Natural killer cell (primary cell): ENCODE measurements around the gene ADGB. TPM values are rescaled to one million over a fixed set of nuclear protein-coding genes. Genes with fewer than 3 reads are reported as not detected.
"Not testable (repeated sequence)": the region's sequence is repeated elsewhere in the genome, so short reads cannot be mapped to it uniquely, and the experiment has no call there.

Experiments used
- ATAC-seq, 3 donors: fragments of 150-1000 bp in 2 of 3; fragments of 200-7000 bp in 1 of 3; cut with Tn5 transposase; 1 replicate in 1 of 3; 2 replicates in 2 of 3; pipeline ENCODE4 v1.10.0; 2021; ENCODE audit warnings: mild to moderate bottlenecking in 2 of 3, moderate library complexity in 2 of 3
- DNase-seq, 2 donors: peaks; one replicate each; pipeline versions ENCODE4 v3.0.0 to v3.0.0-alpha.2; 2013 to 2021; ENCODE audit warnings: mixed read lengths in 1 of 2
- H3K27ac ChIP-seq: one replicate; pipeline ENCODE4 v1.5.1; 2013; ENCODE audit warnings: mild to moderate bottlenecking, low read length
- H3K27me3 ChIP-seq: one replicate; pipeline ENCODE4 v1.6.1; 2013; ENCODE audit warnings: low read length; ENCODE audit not compliant: control insufficient read depth, insufficient read depth
- H3K36me3 ChIP-seq: one replicate; pipeline ENCODE4 v1.6.1; 2013; ENCODE audit warnings: low read length; ENCODE audit not compliant: control insufficient read depth, insufficient read depth
- H3K4me1 ChIP-seq: one replicate; pipeline ENCODE4 v1.6.1; 2013; ENCODE audit warnings: low read length; ENCODE audit not compliant: control insufficient read depth, insufficient read depth
- H3K4me3 ChIP-seq: one replicate; pipeline ENCODE4 v1.5.1; 2013; ENCODE audit warnings: low read length
- H3K9me3 ChIP-seq: one replicate; pipeline ENCODE4 v1.6.1; 2013; ENCODE audit warnings: low read length; ENCODE audit not compliant: control insufficient read depth, insufficient read depth
- H3K27ac Mint-ChIP-seq, 2 donors: one replicate each; pipeline ENCODE4 v1.8.0; 2022; ENCODE audit warnings: mild to moderate bottlenecking in 2 of 2, mixed read lengths in 2 of 2, moderate library complexity in 1 of 2
- H3K27me3 Mint-ChIP-seq, 2 donors: one replicate each; pipeline ENCODE4 v1.8.0; 2022; ENCODE audit warnings: low read depth in 2 of 2, mixed read lengths in 2 of 2
- H3K36me3 Mint-ChIP-seq: one replicate; pipeline ENCODE4 v1.8.0; 2022; ENCODE audit warnings: mixed read lengths
- H3K4me1 Mint-ChIP-seq, 2 donors: one replicate each; pipeline ENCODE4 v1.8.0; 2022; ENCODE audit warnings: mixed read lengths in 2 of 2
- H3K4me3 Mint-ChIP-seq: one replicate; pipeline ENCODE4 v1.8.0; 2022; ENCODE audit warnings: mild to moderate bottlenecking, moderate library complexity, mixed read lengths
- H3K9me3 Mint-ChIP-seq, 2 donors: one replicate each; pipeline ENCODE4 v1.8.0; 2022; ENCODE audit warnings: mixed read lengths in 2 of 2
- CTCF ChIP-seq: fragments of 200-600 bp; IDR thresholded peaks from one replicate; pipeline ENCODE4 v1.8.0; 2022; ENCODE audit warnings: antibody characterized with exemption
- WGBS: methylation state at CpG from one replicate; pipeline ENCODE4 v1.1.7; 2013; ENCODE audit warnings: missing lambda C conversion rate; ENCODE audit not compliant: insufficient coverage; 5-methylcytosine and 5-hydroxymethylcytosine counted together
- intact Hi-C: fragments of 100-400 bp; cut with micrococcal nuclease; formaldehyde crosslinking; loops from one replicate; pipeline ENCODE4 v1.14.2; 2022
- total RNA-seq, 4 donors: library from RNA; stranded (reverse); fragments of 120-200 nt in 1 of 4; gene quantifications; one replicate each; pipeline versions ENCODE4 v1.2.3 to v1.2.4, GENCODE V29; 2013 to 2022

Gene ADGB
- total RNA-seq, 3 donors from 2014 or later (not counting 1 experiment from before 2014, with no cell fraction given): not detected

- Mint-ChIP-seq H3K27me3 (no peaks in the 10 kb centered on the region), H3K4me3 (no peak overlapping the region), H3K27ac (no peak overlapping the region), H3K4me1 (no peaks in the 10 kb centered on the region), H3K36me3 (no peaks in the 10 kb centered on the region), H3K9me3 (peaks cover 3 to 7% of the 10 kb centered on the region in 2 donors)
- intact Hi-C loops: no loop called here
- WGBS: 78% methylated on average over 22 of the region's 22 CpGs
- no peak for TF ChIP-seq CTCF
- Histone ChIP-seq H3K36me3 (no peaks in the 10 kb centered on the region), H3K27me3 (no peaks in the 10 kb centered on the region), H3K4me1 (no peaks in the 10 kb centered on the region), H3K4me3 (no peak overlapping the region), H3K27ac (no peak overlapping the region), H3K9me3 (no peaks in the 10 kb centered on the region)
- ATAC-seq: no peak
- DNase-seq: no peak
These were observed 204.8 kb downstream of the ADGB start for GRCh38 chr6:146803601-146804000.

- no CpG with 5 or more reads among the region's 2 CpGs for WGBS
- ATAC-seq (no peak), DNase-seq (no peak)
- no peak for TF ChIP-seq CTCF
- no peaks in the 10 kb centered on the region for H3K4me1 ChIP-seq
- H3K4me3 ChIP-seq: no peak overlapping the region
- H3K36me3 Mint-ChIP-seq: no peaks in the 10 kb centered on the region
- peaks cover 3 to 4% of the 10 kb centered on the region in 2 donors for H3K9me3 Mint-ChIP-seq
- H3K27ac Mint-ChIP-seq: no peak overlapping the region
- intact Hi-C loops: no loop called here
- no peak overlapping the region for H3K27ac ChIP-seq
- no peaks in the 10 kb centered on the region for H3K4me1 Mint-ChIP-seq
- H3K27me3 Mint-ChIP-seq: no peaks in the 10 kb centered on the region
- H3K27me3 ChIP-seq: no peaks in the 10 kb centered on the region
- H3K9me3 ChIP-seq: no peaks in the 10 kb centered on the region
- H3K36me3 ChIP-seq: no peaks in the 10 kb centered on the region
- no peak overlapping the region for H3K4me3 Mint-ChIP-seq
These were observed 207.0 kb downstream of the ADGB start for GRCh38 chr6:146805546-146806325.

- 94% methylated on average over 9 of the region's 9 CpGs for WGBS
- ATAC-seq, H3K36me3 Mint-ChIP-seq: not testable (repeated sequence)
These were observed 210.2 kb downstream of the ADGB start for GRCh38 chr6:146809014-146809413.

GRCh38 chr6:146812811-146813321, 214.1 kb downstream of the ADGB start:
- H3K36me3 ChIP-seq, H3K4me3 ChIP-seq, ATAC-seq, H3K4me1 Mint-ChIP-seq, H3K4me3 Mint-ChIP-seq, intact Hi-C loops, H3K27ac ChIP-seq, H3K9me3 Mint-ChIP-seq, DNase-seq, H3K36me3 Mint-ChIP-seq, H3K9me3 ChIP-seq, H3K27me3 Mint-ChIP-seq, H3K27me3 ChIP-seq, H3K4me1 ChIP-seq, H3K27ac Mint-ChIP-seq: not testable (repeated sequence)
- 91% methylated on average over 6 of the region's 6 CpGs for WGBS

More at GRCh38 chr6:146809014-146809413, 210.2 kb downstream of the ADGB start:
- H3K4me1 Mint-ChIP-seq, H3K27ac Mint-ChIP-seq, H3K4me1 ChIP-seq, H3K27me3 ChIP-seq, DNase-seq, H3K27me3 Mint-ChIP-seq, H3K36me3 ChIP-seq, H3K9me3 ChIP-seq, H3K4me3 Mint-ChIP-seq, H3K4me3 ChIP-seq, H3K9me3 Mint-ChIP-seq, intact Hi-C loops, H3K27ac ChIP-seq: not testable (repeated sequence)
